HepG2 (cell line): ENCODE measurements around the gene HOMEZ. TPM values are rescaled to one million over a fixed set of nuclear protein-coding genes. Genes with fewer than 3 reads are reported as not detected.
A peak's percentile ranks its signal among the peaks of the same experiment; 100 is the strongest.

Source experiments
- E2F2 ChIP-seq: sonication (generic); formaldehyde crosslinking; IDR thresholded peaks from 2 replicates; pipeline ENCODE4 v1.4.0; 2020; ENCODE audit warnings: missing genetic modification reagents, borderline replicate concordance
- HIVEP1 ChIP-seq: sonication (generic); formaldehyde crosslinking; IDR thresholded peaks from 2 replicates; pipeline ENCODE4 v1.4.0; 2020; ENCODE audit warnings: mild to moderate bottlenecking, missing genetic modification reagents
- MIER3 ChIP-seq: IDR thresholded peaks from 2 replicates; pipeline ENCODE4 v1.6.1; 2016; ENCODE audit warnings: missing compliant biosample characterization, borderline replicate concordance
- MZF1 ChIP-seq: sonication (generic); formaldehyde crosslinking; IDR thresholded peaks from 2 replicates; pipeline ENCODE4 v1.8.1; 2023; ENCODE audit warnings: mild to moderate bottlenecking, missing genetic modification reagents, borderline replicate concordance
- ZBTB14 ChIP-seq: sonication (generic); formaldehyde crosslinking; IDR thresholded peaks from 2 replicates; pipeline ENCODE4 v1.4.0; 2020; ENCODE audit warnings: missing genetic modification reagents
- ZBTB40 ChIP-seq, 2 experiments: fragments of 450-650 bp in 1 of 2; sonication (generic) in 1 of 2; formaldehyde crosslinking in 1 of 2; IDR thresholded peaks; 2 replicates each; pipeline versions ENCODE4 v1.6.1 to v1.8.0; 2016 to 2022; ENCODE audit warnings: antibody characterized with exemption in 1 of 2, mild to moderate bottlenecking in 1 of 2, missing genetic modification reagents in 1 of 2
- ZMYM3 ChIP-seq: sonication (generic); formaldehyde crosslinking; IDR thresholded peaks from 2 replicates; pipeline ENCODE4 v1.5.1; 2020; ENCODE audit warnings: mild to moderate bottlenecking, missing genetic modification reagents
- ZNF230 ChIP-seq: sonication (generic); formaldehyde crosslinking; IDR thresholded peaks from 2 replicates; pipeline ENCODE4 v1.4.0; 2020; ENCODE audit warnings: mild to moderate bottlenecking, missing genetic modification reagents
- ZNF33A ChIP-seq: sonication (generic); formaldehyde crosslinking; IDR thresholded peaks from 2 replicates; pipeline ENCODE4 v1.5.1; 2020; ENCODE audit warnings: missing genetic modification reagents, mild to moderate bottlenecking, moderate library complexity, borderline replicate concordance
- ZNF354B ChIP-seq: sonication (generic); formaldehyde crosslinking; IDR thresholded peaks from 2 replicates; pipeline ENCODE4 v1.8.0; 2022; ENCODE audit warnings: mild to moderate bottlenecking, missing genetic modification reagents
- ZNF747 ChIP-seq: sonication (generic); formaldehyde crosslinking; IDR thresholded peaks from 2 replicates; pipeline ENCODE4 v1.8.1; 2023; ENCODE audit warnings: missing genetic modification reagents, mild to moderate bottlenecking, borderline replicate concordance
- ZNF879 ChIP-seq: sonication (generic); formaldehyde crosslinking; IDR thresholded peaks from 2 replicates; pipeline ENCODE4 v1.8.1; 2023; ENCODE audit warnings: missing genetic modification reagents
- polyA plus RNA-seq, 8 experiments: library from polyadenylated mRNA; depleted of rRNA in 3 of 8; stranded (reverse) in 7 of 8; unstranded in 1 of 8; fragments of >200 nt; fragmentation: Illumina TruSeq in 4 of 8; extraction: Trizol in 4 of 8; gene quantifications; 2 replicates each; pipeline versions ENCODE4 v1.2.1 to v1.2.3, GENCODE V29; 2011 to 2016; ENCODE audit warnings: low read depth in 4 of 8, missing spikeins in 1 of 8, mixed read lengths in 1 of 8; ENCODE audit not compliant: insufficient read depth in 1 of 8
- total RNA-seq, 5 experiments: library from RNA; depleted of rRNA; stranded (reverse); fragments of >200 nt; fragmentation: Illumina TruSeq; extraction: Trizol; gene quantifications; 2 replicates each; pipeline ENCODE4 v1.2.3, GENCODE V29; 2016; ENCODE audit warnings: low read depth in 1 of 5
- TF ChIP-seq, protein P1 (sequence below): sonication (generic); formaldehyde crosslinking; IDR thresholded peaks from 2 replicates; pipeline ENCODE4 v1.5.1; 2020; ENCODE audit warnings: mild to moderate bottlenecking, missing genetic modification reagents, borderline replicate concordance

The HOMEZ gene
- total and polyA plus RNA-seq, 2 of the 13 experiments (the other 11 are each of a cell fraction or from before 2014, with no cell fraction given) = 14.5 to 31.8 TPM

GRCh38 chr14:23321572-23322547 lies 35.9 kb upstream of the HOMEZ start (continued):
- peak; percentile 69 for TF ChIP-seq MIER3 (CRISPR knock-in tag)
- no peak; the same call in 1 of the 2 replicates for TF ChIP-seq ZNF747
- no peak for TF ChIP-seq HIVEP1 (CRISPR knock-in tag)
- TF ChIP-seq ZNF879 (CRISPR knock-in tag) = no peak
- TF ChIP-seq ZNF33A (CRISPR knock-in tag) = peak; percentile 62; the same call in 1 of the 2 replicates
- TF ChIP-seq MZF1 = 0 out of 2 replicates have a peak, but pooled peaks have one; percentile 44
- peak; percentile 73; the same call in 1 of the 2 replicates for TF ChIP-seq E2F2 (CRISPR knock-in tag)
- peak; percentile 33; the same call in 1 of the 2 replicates for TF ChIP-seq ZBTB14 (CRISPR knock-in tag)
- TF ChIP-seq ZBTB40 (IDR thresholded peaks at IDR 0.05) = no peak
- TF ChIP-seq ZBTB40 (CRISPR knock-in tag; IDR thresholded peaks at IDR 0.05) = peak; percentile 13; the same call in 1 of the 2 replicates
- peak; percentile 48 for TF ChIP-seq ZMYM3 (CRISPR knock-in tag)
- TF ChIP-seq ZNF230 (CRISPR knock-in tag) = peak; percentile 83; the same call in 1 of the 2 replicates
- TF ChIP-seq, protein P1, sequence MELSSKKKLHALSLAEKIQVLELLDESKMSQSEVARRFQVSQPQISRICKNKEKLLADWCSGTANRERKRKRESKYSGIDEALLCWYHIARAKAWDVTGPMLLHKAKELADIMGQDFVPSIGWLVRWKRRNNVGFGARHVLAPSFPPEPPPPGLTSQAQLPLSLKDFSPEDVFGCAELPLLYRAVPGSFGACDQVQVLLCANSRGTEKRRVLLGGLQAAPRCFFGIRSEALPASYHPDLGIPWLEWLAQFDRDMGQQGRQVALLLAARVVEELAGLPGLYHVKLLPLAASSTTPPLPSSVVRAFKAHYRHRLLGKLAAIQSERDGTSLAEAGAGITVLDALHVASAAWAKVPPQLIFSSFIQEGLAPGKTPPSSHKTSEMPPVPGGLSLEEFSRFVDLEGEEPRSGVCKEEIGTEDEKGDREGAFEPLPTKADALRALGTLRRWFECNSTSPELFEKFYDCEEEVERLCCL (CRISPR knock-in tag) = peak; percentile 85; the same call in 1 of the 2 replicates
- TF ChIP-seq ZNF354B = peak; percentile 84; the same call in 1 of the 2 replicates
